ENCODE data around the gene SPRED1. TPM values are rescaled to one million over a fixed set of nuclear protein-coding genes. Genes with fewer than 3 reads are reported as not detected.

The SPRED1 gene
- polyA plus RNA-seq, 3 donors: 2.5 to 3.3 (median 3.2) TPM

- H3K27me3 Mint-ChIP-seq (ENCODE audit: low read depth in 3 of 3): peaks cover 1 to 5% (median 4%) of the 10 kb centered on the region in 3 donors
- H3K9me3 Mint-ChIP-seq: peaks cover 0 to 7% (median 0%) of the 10 kb centered on the region in 7 donors
These were observed 123.4 kb downstream of the SPRED1 start for GRCh38 chr15:38376081-38376480.

GRCh38 chr15:38377636-38378035, 125.0 kb downstream of the SPRED1 start:
- Histone ChIP-seq H4K20me1 (ENCODE audit: insufficient read depth, low read length) (no peaks in the 10 kb centered on the region), H3K9me3 (replicated peaks in 1 of 2; ENCODE audit: control insufficient read depth in 1 of 2, insufficient read depth in 1 of 2, low read length in 2 of 2) (no peaks in the 10 kb centered on the region), H2AFZ (ENCODE audit: insufficient read depth, low read depth, low read length, poor library complexity, severe bottlenecking) (no peak overlapping the region), H3K4me3 (replicated peaks in 1 of 3; ENCODE audit: low read depth in 2 of 3, low read length in 3 of 3) (no peak overlapping the region), H3K9ac (ENCODE audit: insufficient read depth, low read length, poor library complexity, severe bottlenecking) (no peak overlapping the region), H3K36me3 (replicated peaks in 1 of 2; ENCODE audit: control insufficient read depth in 1 of 2, insufficient read depth in 2 of 2, low read length in 2 of 2) (no peaks in the 10 kb centered on the region), H3K79me2 (ENCODE audit: insufficient read depth, low read length) (no peaks in the 10 kb centered on the region), H3K4me2 (replicated peaks; ENCODE audit: extremely low read depth, low read length, poor library complexity, severe bottlenecking) (no peak overlapping the region), H3K27me3 (ENCODE audit: control insufficient read depth in 2 of 2, insufficient read depth in 2 of 2, low read length in 2 of 2) (no peaks in the 10 kb centered on the region), H3K4me1 (ENCODE audit: control insufficient read depth in 1 of 2, insufficient read depth in 2 of 2, low read length in 2 of 2) (no peaks in the 10 kb centered on the region), H3K27ac (ENCODE audit: low read depth in 1 of 2, low read length in 2 of 2) (no peak overlapping the region)
- peaks cover 0 to 7% (median 0%) of the 10 kb centered on the region in 7 donors for H3K9me3 Mint-ChIP-seq
- no peak for DNase-seq
- WGBS (ENCODE audit: insufficient coverage): 100% methylated on average over 1 of the region's 1 CpG
- no peaks in the 10 kb centered on the region for H3K36me3 Mint-ChIP-seq
- no peak overlapping the region for H3K27ac Mint-ChIP-seq
- no peak overlapping the region for H3K4me3 Mint-ChIP-seq
- H3K4me1 Mint-ChIP-seq: peaks cover 4% of the 10 kb centered on the region
- peaks cover 1 to 7% (median 5%) of the 10 kb centered on the region in 3 donors for H3K27me3 Mint-ChIP-seq (ENCODE audit: low read depth in 3 of 3)
- intact Hi-C loops (cut with micrococcal nuclease): no loop called here
- TF ChIP-seq, protein P1, sequence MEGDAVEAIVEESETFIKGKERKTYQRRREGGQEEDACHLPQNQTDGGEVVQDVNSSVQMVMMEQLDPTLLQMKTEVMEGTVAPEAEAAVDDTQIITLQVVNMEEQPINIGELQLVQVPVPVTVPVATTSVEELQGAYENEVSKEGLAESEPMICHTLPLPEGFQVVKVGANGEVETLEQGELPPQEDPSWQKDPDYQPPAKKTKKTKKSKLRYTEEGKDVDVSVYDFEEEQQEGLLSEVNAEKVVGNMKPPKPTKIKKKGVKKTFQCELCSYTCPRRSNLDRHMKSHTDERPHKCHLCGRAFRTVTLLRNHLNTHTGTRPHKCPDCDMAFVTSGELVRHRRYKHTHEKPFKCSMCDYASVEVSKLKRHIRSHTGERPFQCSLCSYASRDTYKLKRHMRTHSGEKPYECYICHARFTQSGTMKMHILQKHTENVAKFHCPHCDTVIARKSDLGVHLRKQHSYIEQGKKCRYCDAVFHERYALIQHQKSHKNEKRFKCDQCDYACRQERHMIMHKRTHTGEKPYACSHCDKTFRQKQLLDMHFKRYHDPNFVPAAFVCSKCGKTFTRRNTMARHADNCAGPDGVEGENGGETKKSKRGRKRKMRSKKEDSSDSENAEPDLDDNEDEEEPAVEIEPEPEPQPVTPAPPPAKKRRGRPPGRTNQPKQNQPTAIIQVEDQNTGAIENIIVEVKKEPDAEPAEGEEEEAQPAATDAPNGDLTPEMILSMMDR (IDR thresholded peaks at IDR 0.05): no peak

More at GRCh38 chr15:38376081-38376480, 123.4 kb downstream of the SPRED1 start:
- H3K9me3 ChIP-seq (replicated peaks in 1 of 2; ENCODE audit: control insufficient read depth in 1 of 2, insufficient read depth in 1 of 2, low read length in 2 of 2): no peaks in the 10 kb centered on the region
- no CpG with 5 or more reads among the region's 2 CpGs for WGBS (ENCODE audit: insufficient coverage)
- H3K27ac ChIP-seq (ENCODE audit: low read depth in 1 of 2, low read length in 2 of 2): no peak overlapping the region
- TF ChIP-seq, protein P1 (IDR thresholded peaks at IDR 0.05): no peak
- H3K36me3 ChIP-seq (replicated peaks in 1 of 2; ENCODE audit: control insufficient read depth in 1 of 2, insufficient read depth in 2 of 2, low read length in 2 of 2): no peaks in the 10 kb centered on the region
- DNase-seq: no peak
- H2AFZ ChIP-seq (ENCODE audit: insufficient read depth, low read depth, low read length, poor library complexity, severe bottlenecking): no peak overlapping the region
- Mint-ChIP-seq H3K27ac (no peak overlapping the region), H3K4me3 (no peak overlapping the region), H3K36me3 (no peaks in the 10 kb centered on the region), H3K4me1 (peaks cover 4% of the 10 kb centered on the region)
- H3K79me2 ChIP-seq (ENCODE audit: insufficient read depth, low read length): no peaks in the 10 kb centered on the region
- intact Hi-C loops (cut with micrococcal nuclease): no loop called here
- no peaks in the 10 kb centered on the region for H3K4me1 ChIP-seq (ENCODE audit: control insufficient read depth in 1 of 2, insufficient read depth in 2 of 2, low read length in 2 of 2)
- no peak overlapping the region for H3K4me2 ChIP-seq (replicated peaks; ENCODE audit: extremely low read depth, low read length, poor library complexity, severe bottlenecking)
- no peak overlapping the region for H3K9ac ChIP-seq (ENCODE audit: insufficient read depth, low read length, poor library complexity, severe bottlenecking)
- no peaks in the 10 kb centered on the region for H3K27me3 ChIP-seq (ENCODE audit: control insufficient read depth in 2 of 2, insufficient read depth in 2 of 2, low read length in 2 of 2)
- no peak overlapping the region for H3K4me3 ChIP-seq (replicated peaks in 1 of 3; ENCODE audit: low read depth in 2 of 3, low read length in 3 of 3)
- no peaks in the 10 kb centered on the region for H4K20me1 ChIP-seq (ENCODE audit: insufficient read depth, low read length)

All from CD14-positive monocyte (primary cell).